Cardiac muscle cell (in vitro differentiated cells and primary cell): ENCODE measurements around the gene SEC24A. TPM values are rescaled to one million over a fixed set of nuclear protein-coding genes. Genes with fewer than 3 reads are reported as not detected.
"Not testable (repeated sequence)": the region's sequence is repeated elsewhere in the genome, so short reads cannot be mapped to it uniquely, and the experiment has no call there.

Experiments
- DNase-seq, 2 donors: peaks; one replicate each; pipeline versions ENCODE4 v3.0.0 to v3.0.0-alpha.2; 2010 to 2017; ENCODE audit warnings: low read depth in 1 of 2, low spot score in 1 of 2
- H3K27ac ChIP-seq: fragments of 200-600 bp; sonication (generic); 2 replicates; pipeline ENCODE4 v1.5.1; 2016
- H3K27me3 ChIP-seq: fragments of 200-600 bp; sonication (generic); 2 replicates; pipeline ENCODE4 v1.6.0; 2016; ENCODE audit warnings: control low read depth
- H3K36me3 ChIP-seq: fragments of 200-600 bp; sonication (generic); 2 replicates; pipeline ENCODE4 v1.5.1; 2016; ENCODE audit warnings: control low read depth
- H3K4me1 ChIP-seq: fragments of 200-600 bp; sonication (generic); 2 replicates; pipeline ENCODE4 v1.8.1; 2017; ENCODE audit warnings: low read depth, mild to moderate bottlenecking, mixed run types
- H3K4me3 ChIP-seq: fragments of 200-600 bp; sonication (generic); 2 replicates; pipeline ENCODE4 v1.5.1; 2016; ENCODE audit warnings: mild to moderate bottlenecking
- H3K9me3 ChIP-seq: fragments of 200-600 bp; sonication (generic); 2 replicates; pipeline ENCODE4 v1.5.1; 2017; ENCODE audit warnings: low read depth, mild to moderate bottlenecking, control low read depth
- polyA plus RNA-seq: library from polyadenylated mRNA; unstranded; fragments of >200 nt; fragmentation: Nextera tagmentation; extraction: Ambion mirVana; gene quantifications from 2 replicates; pipeline ENCODE4 v1.2.1, GENCODE V29; 2016
- total RNA-seq: library from RNA; depleted of rRNA; stranded (reverse); fragments of >200 nt; gene quantifications from 2 replicates; pipeline ENCODE4 v1.2.3, GENCODE V29; 2016
- TF ChIP-seq, protein P1 (sequence below): IDR thresholded peaks from 2 replicates; pipeline ENCODE4 v1.5.1; 2012; ENCODE audit warnings: low read depth, mild to moderate bottlenecking, low read length

Gene SEC24A
- total and polyA plus RNA-seq, 2 experiments from 2014 or later = 9.9 to 11.6 TPM

GRCh38 chr5:134651531-134651930 is 2.9 kb downstream of the SEC24A start:
- H3K27ac ChIP-seq = no peak overlapping the region
- no peak overlapping the region for H3K4me3 ChIP-seq
- no peaks in the 10 kb centered on the region for H3K9me3 ChIP-seq
- TF ChIP-seq, protein P1, sequence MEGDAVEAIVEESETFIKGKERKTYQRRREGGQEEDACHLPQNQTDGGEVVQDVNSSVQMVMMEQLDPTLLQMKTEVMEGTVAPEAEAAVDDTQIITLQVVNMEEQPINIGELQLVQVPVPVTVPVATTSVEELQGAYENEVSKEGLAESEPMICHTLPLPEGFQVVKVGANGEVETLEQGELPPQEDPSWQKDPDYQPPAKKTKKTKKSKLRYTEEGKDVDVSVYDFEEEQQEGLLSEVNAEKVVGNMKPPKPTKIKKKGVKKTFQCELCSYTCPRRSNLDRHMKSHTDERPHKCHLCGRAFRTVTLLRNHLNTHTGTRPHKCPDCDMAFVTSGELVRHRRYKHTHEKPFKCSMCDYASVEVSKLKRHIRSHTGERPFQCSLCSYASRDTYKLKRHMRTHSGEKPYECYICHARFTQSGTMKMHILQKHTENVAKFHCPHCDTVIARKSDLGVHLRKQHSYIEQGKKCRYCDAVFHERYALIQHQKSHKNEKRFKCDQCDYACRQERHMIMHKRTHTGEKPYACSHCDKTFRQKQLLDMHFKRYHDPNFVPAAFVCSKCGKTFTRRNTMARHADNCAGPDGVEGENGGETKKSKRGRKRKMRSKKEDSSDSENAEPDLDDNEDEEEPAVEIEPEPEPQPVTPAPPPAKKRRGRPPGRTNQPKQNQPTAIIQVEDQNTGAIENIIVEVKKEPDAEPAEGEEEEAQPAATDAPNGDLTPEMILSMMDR = no peak
- no peaks in the 10 kb centered on the region for H3K27me3 ChIP-seq
- no peak for DNase-seq
- peaks cover 8% of the 10 kb centered on the region for H3K4me1 ChIP-seq
- H3K36me3 ChIP-seq = no peaks in the 10 kb centered on the region

- Histone ChIP-seq H3K9me3 (no peaks in the 10 kb centered on the region), H3K27me3 (no peaks in the 10 kb centered on the region), H3K27ac (no peak overlapping the region), H3K4me3 (no peak overlapping the region), H3K4me1 (no peaks in the 10 kb centered on the region), H3K36me3 (peaks cover 4% of the 10 kb centered on the region)
- no peak for DNase-seq
- TF ChIP-seq, protein P1 = no peak
These were observed 8.1 kb downstream of the SEC24A start for GRCh38 chr5:134656690-134657089.

DNA sequence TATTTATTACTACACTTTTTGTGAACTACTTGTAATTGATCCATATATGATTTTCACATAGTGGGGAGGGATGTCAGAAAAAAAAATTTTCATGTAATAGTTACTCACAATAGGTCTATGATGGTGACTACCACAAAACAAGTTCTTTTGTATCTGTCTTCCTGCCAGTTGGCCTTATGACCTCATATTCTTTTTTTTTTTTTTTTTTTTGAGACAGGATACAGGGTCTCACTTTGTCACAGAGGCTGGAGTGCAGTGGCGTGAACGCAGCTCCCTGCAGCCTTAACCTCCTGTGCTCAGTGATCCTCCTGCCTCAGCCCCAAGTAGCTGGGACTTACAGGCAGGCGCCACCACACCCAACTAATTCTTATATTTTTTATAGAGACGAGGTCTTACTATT is 10.9 kb downstream of the SEC24A start:
- Histone ChIP-seq H3K27ac (no peak overlapping the region), H3K4me3 (no peak overlapping the region), H3K9me3 (no peaks in the 10 kb centered on the region), H3K4me1 (no peaks in the 10 kb centered on the region), H3K36me3 (peaks cover 16% of the 10 kb centered on the region), H3K27me3 (no peaks in the 10 kb centered on the region)
- no peak for DNase-seq
- TF ChIP-seq, protein P1 = no peak

DNA sequence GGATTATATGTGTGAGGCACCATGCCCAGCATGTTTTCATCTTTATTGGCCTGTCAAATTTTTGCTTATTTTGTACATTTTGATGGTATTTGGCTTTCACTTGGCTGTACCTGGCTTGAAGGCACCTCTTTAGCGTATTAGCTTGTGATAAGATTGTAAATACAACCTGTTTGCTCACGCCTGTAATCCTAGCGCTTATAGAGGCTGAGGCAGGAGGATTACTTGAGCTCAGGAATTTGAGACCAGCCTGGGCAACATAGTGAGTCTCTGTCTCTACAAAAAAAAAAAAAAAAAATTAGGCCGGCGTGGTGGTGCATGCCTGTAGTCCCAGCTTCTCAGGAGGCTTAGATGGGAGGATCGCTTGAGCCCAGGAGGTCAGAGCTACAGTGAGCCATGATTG is 11.3 kb downstream of the SEC24A start:
- peaks cover 16% of the 10 kb centered on the region for H3K36me3 ChIP-seq
- no peak overlapping the region for H3K27ac ChIP-seq
- H3K4me3 ChIP-seq = no peak overlapping the region
- no peaks in the 10 kb centered on the region for H3K27me3 ChIP-seq
- TF ChIP-seq, protein P1 = no peak
- H3K9me3 ChIP-seq = no peaks in the 10 kb centered on the region
- no peaks in the 10 kb centered on the region for H3K4me1 ChIP-seq
- no peak for DNase-seq

- peaks cover 22% of the 10 kb centered on the region for H3K36me3 ChIP-seq
- TF ChIP-seq, protein P1 = no peak
- no peaks in the 10 kb centered on the region for H3K27me3 ChIP-seq
- no peak overlapping the region for H3K4me3 ChIP-seq
- H3K27ac ChIP-seq = no peak overlapping the region
- H3K9me3 ChIP-seq = no peaks in the 10 kb centered on the region
- DNase-seq = no peak
- H3K4me1 ChIP-seq = no peaks in the 10 kb centered on the region
These were observed 14.4 kb downstream of the SEC24A start for GRCh38 chr5:134662971-134663370.

- H3K27me3 ChIP-seq = no peaks in the 10 kb centered on the region
- H3K9me3 ChIP-seq = no peaks in the 10 kb centered on the region
- peaks cover 24% of the 10 kb centered on the region for H3K36me3 ChIP-seq
- no peak for DNase-seq
- H3K4me3 ChIP-seq = no peak overlapping the region
- no peak overlapping the region for H3K27ac ChIP-seq
- no peaks in the 10 kb centered on the region for H3K4me1 ChIP-seq
- TF ChIP-seq, protein P1 = no peak
These were observed 15.9 kb downstream of the SEC24A start for GRCh38 chr5:134664448-134664847.

DNA sequence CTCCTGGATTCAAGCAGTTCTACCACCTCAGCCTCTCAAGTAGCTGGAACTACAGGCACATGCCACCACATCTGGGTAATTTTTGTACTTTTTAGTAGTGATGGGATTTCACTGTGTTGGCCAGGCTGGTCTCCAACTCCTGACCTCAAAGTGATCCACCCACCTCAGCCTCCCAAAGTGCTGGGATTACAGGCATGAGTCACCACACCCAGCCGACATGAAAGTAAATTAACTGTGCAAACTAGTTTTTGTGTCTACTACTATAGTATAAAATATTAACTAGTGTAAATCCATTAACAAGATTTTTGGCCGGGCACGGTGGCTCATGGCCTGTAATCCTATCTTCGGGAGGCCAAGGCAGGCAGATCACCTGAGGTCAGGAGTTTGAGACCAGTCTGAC is 25.0 kb downstream of the SEC24A start:
- H3K27ac ChIP-seq, DNase-seq, H3K27me3 ChIP-seq, H3K4me3 ChIP-seq, H3K9me3 ChIP-seq, H3K4me1 ChIP-seq: not testable (repeated sequence)
- peaks cover 70% of the 10 kb centered on the region for H3K36me3 ChIP-seq

DNA sequence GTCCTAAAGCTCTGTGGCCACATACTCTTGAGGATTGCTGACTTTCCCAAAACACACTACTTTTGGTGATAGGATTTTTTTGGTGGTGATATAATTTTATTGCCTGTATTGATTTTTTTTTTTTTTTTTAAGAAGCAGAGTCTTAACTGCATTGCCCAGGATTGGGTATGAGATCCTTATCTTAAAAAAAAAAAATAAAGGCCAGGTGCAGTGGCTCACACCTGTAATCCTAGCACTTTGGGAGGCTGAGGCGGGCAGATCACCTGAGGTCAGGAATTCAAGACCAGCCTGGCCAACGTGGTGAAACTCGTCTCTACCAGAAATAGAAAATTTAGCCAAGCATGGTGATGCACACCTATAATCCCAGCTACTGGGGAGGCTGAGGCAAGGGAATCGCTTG is 28.8 kb downstream of the SEC24A start:
- not testable (repeated sequence) for DNase-seq, H3K9me3 ChIP-seq, H3K27ac ChIP-seq, H3K4me3 ChIP-seq, H3K27me3 ChIP-seq, H3K4me1 ChIP-seq
- peaks cover 88% of the 10 kb centered on the region for H3K36me3 ChIP-seq
